Fibroblast of lung (primary cell): ENCODE data around the gene RASSF1. TPM values are rescaled to one million over a fixed set of nuclear protein-coding genes. Genes with fewer than 3 reads are reported as not detected.
A peak's percentile ranks its signal among the peaks of the same experiment; 100 is the strongest.

Source experiments
- DNase-seq, 2 donors: peaks; one replicate each; pipeline versions ENCODE4 v3.0.0 to v3.0.0-alpha.2; 2010; ENCODE audit warnings: low read depth in 2 of 2
- H2AFZ ChIP-seq: 2 replicates; pipeline ENCODE4 v1.5.1; 2012; ENCODE audit warnings: low read length, control low read depth, inconsistent platforms
- H3K27ac ChIP-seq: 2 replicates; pipeline ENCODE4 v1.5.1; 2011; ENCODE audit warnings: low read length, control low read depth; ENCODE audit not compliant: insufficient read depth
- H3K27me3 ChIP-seq: 2 replicates; pipeline ENCODE4 v1.5.1; 2011; ENCODE audit warnings: mild to moderate bottlenecking, low read length; ENCODE audit not compliant: control insufficient read depth, insufficient read depth
- H3K36me3 ChIP-seq: 2 replicates; pipeline ENCODE4 v1.5.1; 2011; ENCODE audit warnings: low read length; ENCODE audit not compliant: control insufficient read depth, insufficient read depth
- H3K4me1 ChIP-seq: 2 replicates; pipeline ENCODE4 v1.5.1; 2011; ENCODE audit warnings: low read length; ENCODE audit not compliant: control insufficient read depth, insufficient read depth; ENCODE audit errors: extremely low read depth
- H3K4me2 ChIP-seq: 2 replicates; pipeline ENCODE4 v1.5.1; 2011; ENCODE audit warnings: low read length, control low read depth; ENCODE audit not compliant: insufficient read depth; ENCODE audit errors: extremely low read depth
- H3K4me3 ChIP-seq, 4 experiments: fragments of 200-600 bp in 1 of 4; sonication (generic) in 1 of 4; replicated peaks in 1 of 4; 2 replicates each; pipeline ENCODE4 v1.5.1; 2011 to 2016; ENCODE audit warnings: low read length in 4 of 4, low read depth in 3 of 4, mild to moderate bottlenecking in 3 of 4, control low read depth in 2 of 4, inconsistent platforms in 1 of 4, mixed read lengths in 1 of 4; ENCODE audit not compliant: insufficient read depth in 1 of 4; ENCODE audit errors: control extremely low read depth in 1 of 4
- H3K79me2 ChIP-seq: 2 replicates; pipeline ENCODE4 v1.5.1; 2012; ENCODE audit warnings: mild to moderate bottlenecking, low read length, inconsistent platforms; ENCODE audit not compliant: control insufficient read depth, insufficient read depth
- H3K9ac ChIP-seq: 2 replicates; pipeline ENCODE4 v1.5.1; 2011; ENCODE audit warnings: mild to moderate bottlenecking, low read length, control low read depth; ENCODE audit not compliant: insufficient read depth
- H3K9me3 ChIP-seq: 2 replicates; pipeline ENCODE4 v1.5.1; 2012; ENCODE audit warnings: low read depth, low read length; ENCODE audit not compliant: control insufficient read depth, insufficient read depth
- H4K20me1 ChIP-seq: 2 replicates; pipeline ENCODE4 v1.5.1; 2011; ENCODE audit warnings: low read length; ENCODE audit not compliant: control insufficient read depth, insufficient read depth; ENCODE audit errors: extremely low read depth
- EZH2 ChIP-seq: IDR thresholded peaks from 2 replicates; pipeline ENCODE4 v1.5.1; 2012; ENCODE audit warnings: low read length, control low read depth, mild to moderate bottlenecking; ENCODE audit errors: missing control alignments
- polyA plus RNA-seq, 2 donors: library from polyadenylated mRNA; depleted of rRNA in 1 of 2; stranded (reverse) in 1 of 2; unstranded in 1 of 2; fragments of >200 nt; gene quantifications; 2 replicates each; pipeline ENCODE4 v1.2.1, GENCODE V29; 2011 to 2012; ENCODE audit warnings: missing spikeins in 1 of 2
- total RNA-seq: library from RNA; depleted of rRNA; stranded (reverse); fragments of >200 nt; gene quantifications from 2 replicates; pipeline ENCODE4 v1.2.1, GENCODE V29; 2014
- TF ChIP-seq, protein P1 (sequence below), 2 donors: IDR thresholded peaks in 1 of 2; conservative IDR thresholded peaks in 1 of 2; 1 replicate in 1 of 2; 2 replicates in 1 of 2; pipeline ENCODE4 v1.5.1; 2011 to 2012; ENCODE audit warnings: low read length in 2 of 2, control low read depth in 1 of 2, inconsistent platforms in 1 of 2, low read depth in 1 of 2, mild to moderate bottlenecking in 1 of 2

Gene RASSF1
- total and polyA plus RNA-seq, 2 donors (not counting 1 experiment from before 2014, with no cell fraction given) = 32.4 to 41.7 TPM

DNA sequence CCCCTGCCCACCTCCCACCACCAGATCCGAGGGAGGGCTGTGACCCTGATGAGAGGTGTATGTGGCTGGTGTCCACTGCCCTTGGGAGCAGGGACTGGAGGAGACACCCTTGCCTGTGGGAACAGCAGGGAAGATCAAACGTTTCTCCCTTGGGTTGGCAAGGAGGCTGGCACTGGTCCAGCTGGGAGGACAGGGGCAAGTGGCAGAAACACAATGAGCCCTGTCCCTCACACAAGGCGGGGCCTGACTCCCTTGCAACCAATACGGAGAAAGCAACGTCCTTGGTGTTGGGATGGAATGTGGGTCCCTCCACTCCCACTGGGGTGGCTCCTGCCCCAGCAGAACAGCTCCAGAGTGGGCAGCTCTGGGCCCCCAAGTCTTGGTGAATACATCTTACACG is 23.3 kb downstream of the RASSF1 start:
- no peak overlapping the region for H3K4me3 ChIP-seq
- H3K4me1 ChIP-seq = peaks cover 5% of the 10 kb centered on the region
- H3K79me2 ChIP-seq = peaks cover 23% of the 10 kb centered on the region
- no peak overlapping the region for H3K27ac ChIP-seq
- H3K9me3 ChIP-seq = no peaks in the 10 kb centered on the region
- TF ChIP-seq, protein P1, sequence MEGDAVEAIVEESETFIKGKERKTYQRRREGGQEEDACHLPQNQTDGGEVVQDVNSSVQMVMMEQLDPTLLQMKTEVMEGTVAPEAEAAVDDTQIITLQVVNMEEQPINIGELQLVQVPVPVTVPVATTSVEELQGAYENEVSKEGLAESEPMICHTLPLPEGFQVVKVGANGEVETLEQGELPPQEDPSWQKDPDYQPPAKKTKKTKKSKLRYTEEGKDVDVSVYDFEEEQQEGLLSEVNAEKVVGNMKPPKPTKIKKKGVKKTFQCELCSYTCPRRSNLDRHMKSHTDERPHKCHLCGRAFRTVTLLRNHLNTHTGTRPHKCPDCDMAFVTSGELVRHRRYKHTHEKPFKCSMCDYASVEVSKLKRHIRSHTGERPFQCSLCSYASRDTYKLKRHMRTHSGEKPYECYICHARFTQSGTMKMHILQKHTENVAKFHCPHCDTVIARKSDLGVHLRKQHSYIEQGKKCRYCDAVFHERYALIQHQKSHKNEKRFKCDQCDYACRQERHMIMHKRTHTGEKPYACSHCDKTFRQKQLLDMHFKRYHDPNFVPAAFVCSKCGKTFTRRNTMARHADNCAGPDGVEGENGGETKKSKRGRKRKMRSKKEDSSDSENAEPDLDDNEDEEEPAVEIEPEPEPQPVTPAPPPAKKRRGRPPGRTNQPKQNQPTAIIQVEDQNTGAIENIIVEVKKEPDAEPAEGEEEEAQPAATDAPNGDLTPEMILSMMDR (conservative IDR thresholded peaks at IDR 0.05 in 1 of 2, IDR thresholded peaks at IDR 0.05 in 1 of 2; ENCODE audit: low read depth in 1 of 2, low read length in 2 of 2) = no peak
- TF ChIP-seq EZH2 = no peak
- no peaks in the 10 kb centered on the region for H3K27me3 ChIP-seq
- H3K36me3 ChIP-seq = peaks cover 18% of the 10 kb centered on the region
- no peak overlapping the region for H2AFZ ChIP-seq
- H3K9ac ChIP-seq = no peak overlapping the region
- H3K4me2 ChIP-seq = no peak overlapping the region
- DNase-seq = no peak
- H4K20me1 ChIP-seq = no peaks in the 10 kb centered on the region

DNA sequence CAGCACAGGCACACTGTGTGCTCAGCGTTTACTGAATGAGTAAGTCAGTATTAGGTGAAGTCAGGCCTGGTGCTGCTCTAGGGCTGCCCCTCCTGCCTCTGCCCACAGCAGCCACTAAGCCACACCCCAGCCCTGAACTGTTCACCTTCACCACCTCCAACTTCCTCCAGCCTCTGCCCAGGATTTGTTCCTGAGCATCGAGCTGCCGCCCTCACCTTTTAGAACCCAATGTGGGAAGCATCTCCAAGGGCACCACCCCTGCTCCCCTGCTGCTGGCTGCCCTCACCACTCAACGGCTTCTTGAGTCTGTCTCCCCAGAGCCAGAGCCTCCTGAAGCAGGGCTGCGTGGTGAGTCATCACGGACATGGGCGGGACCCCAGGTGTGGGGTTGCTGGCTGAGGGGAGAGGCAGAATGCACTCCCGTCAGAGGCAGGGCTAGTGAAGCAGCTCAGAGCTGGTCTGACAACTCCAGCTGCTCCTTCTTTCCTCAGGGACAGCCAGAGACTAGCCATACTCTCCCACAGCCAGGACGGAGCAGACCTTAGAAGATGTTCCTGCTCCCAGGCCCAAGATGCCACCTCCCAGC is 23.9 kb downstream of the RASSF1 start:
- TF ChIP-seq, protein P1 (conservative IDR thresholded peaks at IDR 0.05 in 1 of 2, IDR thresholded peaks at IDR 0.05 in 1 of 2; ENCODE audit: low read depth in 1 of 2, low read length in 2 of 2) = no peak
- no peak for TF ChIP-seq EZH2
- Histone ChIP-seq H3K4me1 (peaks cover 5% of the 10 kb centered on the region), H3K27ac (no peak overlapping the region), H3K27me3 (no peaks in the 10 kb centered on the region), H3K79me2 (peaks cover 23% of the 10 kb centered on the region), H3K4me3 (no peak overlapping the region), H3K9ac (no peak overlapping the region), H2AFZ (no peak overlapping the region), H3K9me3 (no peaks in the 10 kb centered on the region), H3K36me3 (peaks cover 18% of the 10 kb centered on the region), H4K20me1 (no peaks in the 10 kb centered on the region), H3K4me2 (no peak overlapping the region)
- DNase-seq = peak in 1 of 2 donors; percentile 79

DNA sequence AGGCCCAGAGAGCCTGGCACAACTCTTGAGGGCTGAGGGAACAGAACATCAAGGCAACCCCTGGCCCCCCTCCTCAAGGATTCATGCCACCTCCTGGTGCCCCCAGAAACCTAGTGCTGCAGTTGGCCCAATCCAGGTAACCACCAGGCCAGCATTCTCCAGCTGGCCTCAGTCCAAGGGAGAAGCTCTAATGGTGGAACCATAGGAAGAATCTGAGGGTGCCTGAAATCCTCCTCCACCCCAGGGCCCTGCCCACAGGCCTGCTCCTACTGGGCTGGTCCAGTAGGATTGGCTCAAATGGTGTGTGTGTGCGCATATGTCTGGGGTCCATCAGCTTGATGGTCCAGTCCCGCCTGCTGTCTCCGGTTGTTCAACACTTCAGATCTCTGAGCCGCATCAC is 25.8 kb downstream of the RASSF1 start:
- no peak overlapping the region for H3K27ac ChIP-seq
- H4K20me1 ChIP-seq = no peaks in the 10 kb centered on the region
- no peak overlapping the region for H2AFZ ChIP-seq
- peaks cover 18% of the 10 kb centered on the region for H3K36me3 ChIP-seq
- H3K9me3 ChIP-seq = no peaks in the 10 kb centered on the region
- peaks cover 2% of the 10 kb centered on the region for H3K4me1 ChIP-seq
- TF ChIP-seq, protein P1 (conservative IDR thresholded peaks at IDR 0.05 in 1 of 2, IDR thresholded peaks at IDR 0.05 in 1 of 2; ENCODE audit: low read depth in 1 of 2, low read length in 2 of 2) = no peak
- no peak for TF ChIP-seq EZH2
- H3K4me2 ChIP-seq = no peak overlapping the region
- no peaks in the 10 kb centered on the region for H3K27me3 ChIP-seq
- H3K9ac ChIP-seq = no peak overlapping the region
- DNase-seq = no peak
- no peak overlapping the region for H3K4me3 ChIP-seq
- H3K79me2 ChIP-seq = peaks cover 15% of the 10 kb centered on the region
